ENCODE data around the gene TM4SF1.

DNA sequence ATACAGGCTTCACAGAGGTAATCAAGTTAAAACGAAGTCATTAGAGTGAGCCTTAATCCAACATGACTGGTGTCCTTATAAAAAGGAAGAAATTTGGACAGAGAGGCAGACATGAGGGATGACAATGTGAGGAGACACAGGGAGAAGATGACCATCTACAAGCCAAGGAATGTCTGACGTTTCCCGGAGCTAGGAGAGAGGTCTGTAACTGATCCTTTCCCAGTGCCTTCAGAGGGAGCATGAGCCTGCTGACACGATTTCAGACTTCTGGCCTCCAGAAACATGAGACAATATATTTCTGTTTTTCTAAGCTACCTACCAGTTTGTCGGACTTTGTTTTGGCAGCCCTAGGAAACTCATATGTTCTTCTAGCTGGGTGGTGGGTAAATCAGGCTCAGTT lies 15.1 kb downstream of the TM4SF1 start:
- no peak for TF ChIP-seq CTCF (IDR thresholded peaks at IDR 0.05)
- no peak for TF ChIP-seq POLR2A (IDR thresholded peaks at IDR 0.05)

Measured in Peyer's patch (tissue), 4 donors.